WTC11 (cell line): ENCODE results near the gene MAFB.

ENCODE experiments used
- CREB1 ChIP-seq: sonication (generic); formaldehyde crosslinking; IDR thresholded peaks from 2 replicates; pipeline ENCODE4 v1.8.0; 2023; ENCODE audit warnings: mild to moderate bottlenecking, missing genetic modification reagents
- CTCF ChIP-seq: fragments of 200-600 bp; IDR thresholded peaks from 2 replicates; pipeline ENCODE4 v1.8.0; 2022; ENCODE audit warnings: antibody characterized with exemption
- ESRRA ChIP-seq: sonication (generic); formaldehyde crosslinking; IDR thresholded peaks from 2 replicates; pipeline ENCODE4 v1.8.1; 2022; ENCODE audit warnings: mild to moderate bottlenecking, missing genetic modification reagents, borderline replicate concordance
- FOXK1 ChIP-seq: sonication (generic); formaldehyde crosslinking; IDR thresholded peaks from 2 replicates; pipeline ENCODE4 v1.8.0; 2022; ENCODE audit warnings: mild to moderate bottlenecking, moderate library complexity, missing genetic modification reagents
- FOXP4 ChIP-seq: sonication (generic); formaldehyde crosslinking; IDR thresholded peaks from 2 replicates; pipeline ENCODE4 v1.8.0; 2022; ENCODE audit warnings: mild to moderate bottlenecking, missing genetic modification reagents
- USF2 ChIP-seq: sonication (generic); formaldehyde crosslinking; IDR thresholded peaks from 2 replicates; pipeline ENCODE4 v1.8.1; 2023; ENCODE audit warnings: mild to moderate bottlenecking, missing genetic modification reagents, moderate library complexity

- TF ChIP-seq CTCF (no peak), CREB1 (CRISPR knock-in tag) (no peak), USF2 (no peak), ESRRA (CRISPR knock-in tag) (no peak), FOXK1 (no peak), FOXP4 (CRISPR knock-in tag) (no peak)
Observed at GRCh38 chr20:40706977-40707582, 18.0 kb upstream of the MAFB start.
